Measurements from ENCODE around the gene ITGB2.
A peak's percentile ranks its signal among the peaks of the same experiment; 100 is the strongest.
"Not testable (repeated sequence)": the region's sequence is repeated elsewhere in the genome, so short reads cannot be mapped to it uniquely, and the experiment has no call there.

ITGB2 gene

GRCh38 chr21:44926331-44927101 is 5.8 kb upstream of the ITGB2 start:
- DNase-seq (ENCODE audit: low read depth), result peak; percentile 30

- no peak for DNase-seq (ENCODE audit: low read depth)
These were observed 4.7 kb upstream of the ITGB2 start for GRCh38 chr21:44925378-44925755.

GRCh38 chr21:44924606-44925377 is 4.1 kb upstream of the ITGB2 start:
- peak; percentile 46 for DNase-seq (ENCODE audit: low read depth)

GRCh38 chr21:44923480-44924084 is 2.9 kb upstream of the ITGB2 start:
- DNase-seq (ENCODE audit: low read depth), result no peak

GRCh38 chr21:44921928-44922327 is 1.2 kb upstream of the ITGB2 start:
- DNase-seq (ENCODE audit: low read depth), result no peak

DNA sequence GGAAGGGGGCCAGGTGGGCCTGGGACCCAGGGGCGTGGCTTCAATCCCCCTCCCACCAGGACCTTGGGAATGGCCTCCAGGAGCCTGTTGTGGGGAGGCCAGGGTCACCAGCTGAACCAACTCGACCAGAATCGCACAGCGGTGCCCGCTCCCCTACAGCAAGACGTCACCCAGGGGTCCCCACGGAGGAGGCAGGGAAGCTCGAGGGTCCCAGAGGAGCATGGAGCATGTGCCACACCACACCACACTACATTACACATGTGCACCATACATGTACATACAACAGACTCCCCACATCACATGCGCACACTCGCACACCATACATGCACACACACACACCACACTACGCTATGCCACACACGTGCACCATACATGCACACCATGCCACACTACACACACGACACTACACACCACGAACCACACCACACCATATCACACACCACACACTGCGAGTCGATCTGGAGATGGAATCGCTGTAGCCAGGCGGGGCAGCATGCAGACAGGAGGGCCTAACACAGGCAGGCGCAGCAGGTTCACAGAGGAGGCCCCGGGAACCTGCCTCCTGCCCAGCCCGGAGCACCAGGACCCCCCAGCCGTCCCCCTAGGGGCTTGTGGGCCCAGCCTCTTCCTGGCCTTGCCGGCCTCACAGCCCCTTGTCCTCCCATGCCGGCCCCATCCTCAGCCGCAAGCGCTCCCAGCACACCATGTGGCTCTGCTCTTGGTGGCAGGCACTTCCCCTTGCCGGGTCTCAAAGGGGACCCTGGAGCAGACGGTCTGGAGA is 596 bp downstream of the ITGB2 start:
- DNase-seq (ENCODE audit: low read depth), result no peak

DNA sequence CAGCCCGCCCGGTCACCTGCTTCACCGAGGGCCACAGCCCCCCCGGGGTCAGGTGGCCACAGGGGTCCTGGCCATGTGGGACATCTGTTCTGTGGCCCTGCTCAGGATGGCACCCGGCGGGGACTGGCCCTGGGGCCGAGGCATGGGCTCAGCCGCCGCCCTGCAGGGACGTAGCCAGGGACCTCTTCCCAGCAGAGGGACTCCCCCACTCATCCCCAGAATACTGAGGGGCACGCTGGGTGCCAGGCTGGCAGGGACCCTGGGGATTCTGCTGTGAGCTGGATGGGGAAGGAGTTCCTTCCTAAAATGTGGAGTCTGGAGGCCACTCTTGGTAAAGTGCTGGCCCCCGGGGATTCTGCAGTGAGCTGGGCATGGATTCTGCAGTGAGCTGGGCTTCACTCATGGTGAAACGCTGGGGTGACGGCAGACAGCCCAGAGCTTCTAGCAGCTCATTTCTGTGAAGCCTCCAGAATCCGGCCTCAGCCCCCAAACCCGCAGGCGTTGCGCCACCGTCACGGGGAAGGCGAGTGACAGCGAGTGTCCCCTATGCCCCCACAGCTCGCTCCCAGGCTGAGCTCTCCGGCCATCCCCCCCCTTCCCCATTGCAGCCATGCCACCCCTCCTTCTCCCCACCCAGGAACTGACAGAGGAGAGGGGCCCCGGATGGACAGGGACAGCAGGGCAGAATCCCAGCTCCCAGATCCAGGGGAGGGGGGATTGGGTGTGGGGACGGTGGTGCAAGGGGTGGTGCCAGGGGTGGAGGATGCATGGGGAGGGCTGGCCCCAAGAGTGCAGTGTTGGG is 1.4 kb downstream of the ITGB2 start:
- no peak for DNase-seq (ENCODE audit: low read depth)

GRCh38 chr21:44918581-44919033 is 2.1 kb downstream of the ITGB2 start:
- no peak for DNase-seq (ENCODE audit: low read depth)

GRCh38 chr21:44918107-44918470 is 2.6 kb downstream of the ITGB2 start:
- DNase-seq (ENCODE audit: low read depth), result no peak

GRCh38 chr21:44917446-44918106 is 3.1 kb downstream of the ITGB2 start:
- no peak for DNase-seq (ENCODE audit: low read depth)

GRCh38 chr21:44916965-44917364 is 3.7 kb downstream of the ITGB2 start:
- no peak for DNase-seq (ENCODE audit: low read depth)

DNA sequence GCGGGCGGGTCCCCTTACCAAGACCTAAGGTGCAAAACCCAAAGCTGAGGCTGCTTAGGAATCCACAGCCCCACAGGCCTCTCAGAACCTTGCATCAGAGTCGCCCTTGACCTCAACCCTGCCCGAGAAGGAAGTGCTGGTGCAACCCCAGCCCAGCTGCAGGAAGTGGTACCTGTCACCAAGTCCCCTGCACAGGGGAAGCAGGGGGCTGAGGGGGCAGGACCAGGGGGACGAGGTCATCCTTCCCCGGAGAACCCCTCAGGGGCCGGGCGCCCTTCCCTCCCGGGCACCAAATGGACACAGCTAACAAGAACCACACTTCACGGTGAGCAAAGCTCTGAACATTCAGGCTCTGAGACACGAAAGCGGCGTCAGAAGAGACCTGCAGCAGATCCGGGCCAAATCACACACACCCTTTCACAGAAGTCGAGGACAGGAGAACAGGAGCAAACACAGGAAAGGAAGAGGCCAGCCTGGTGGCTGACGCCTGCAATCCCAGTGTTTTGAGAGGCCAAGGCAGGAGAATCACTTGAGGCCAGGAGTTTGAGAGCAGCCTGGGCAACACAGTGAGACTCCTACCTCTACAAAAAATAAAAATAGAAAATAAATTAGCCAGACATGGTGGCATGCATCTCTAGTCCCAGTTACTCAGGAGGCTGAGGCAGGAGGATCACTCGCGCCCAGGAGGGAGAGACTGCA is 6.4 kb downstream of the ITGB2 start:
- DNase-seq (ENCODE audit: low read depth), result no peak

- DNase-seq (ENCODE audit: low read depth), result no peak
These were observed 7.1 kb downstream of the ITGB2 start for GRCh38 chr21:44913425-44914175.

DNA sequence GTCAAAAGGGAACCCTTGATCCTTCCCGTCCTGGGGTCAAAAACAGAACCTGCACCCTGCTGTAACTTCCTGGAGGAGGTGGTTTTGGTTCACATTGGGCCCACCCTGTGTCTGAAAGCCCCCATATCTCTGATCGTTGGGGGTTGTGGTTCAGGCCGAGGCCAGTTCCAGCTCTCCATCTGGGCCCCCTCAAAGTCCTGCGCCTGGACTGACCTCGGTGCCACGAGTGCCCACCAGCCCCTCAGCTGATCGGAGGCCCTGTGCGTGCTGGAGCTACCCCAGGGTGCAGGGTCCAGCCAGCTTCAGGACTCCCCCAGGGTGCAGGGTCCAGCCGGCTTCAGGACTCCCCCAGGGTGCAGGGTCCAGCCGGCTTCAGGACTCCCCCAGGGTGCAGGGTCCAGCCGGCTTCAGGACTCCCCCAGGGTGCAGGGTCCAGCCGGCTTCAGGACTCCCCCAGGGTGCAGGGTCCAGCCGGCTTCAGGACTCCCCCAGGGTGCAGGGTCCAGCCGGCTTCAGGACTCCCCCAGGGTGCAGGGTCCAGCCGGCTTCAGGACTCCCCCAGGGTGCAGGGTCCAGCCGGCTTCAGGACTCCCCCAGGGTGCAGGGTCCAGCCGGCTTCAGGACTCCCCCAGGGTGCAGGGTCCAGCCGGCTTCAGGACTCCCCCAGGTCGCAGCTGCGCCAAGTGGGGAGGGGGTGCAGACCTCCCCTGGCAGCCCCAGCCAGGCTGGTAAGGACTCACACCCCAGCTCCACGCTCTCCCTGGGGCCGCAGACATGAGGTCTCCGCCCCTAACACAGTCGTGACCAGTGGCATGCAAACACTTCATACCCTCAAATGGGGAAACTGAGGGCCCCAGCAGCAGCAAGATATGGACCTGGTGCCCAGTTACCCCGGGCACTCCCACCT is 7.9 kb downstream of the ITGB2 start:
- DNase-seq (ENCODE audit: low read depth), result not testable (repeated sequence)

DNA sequence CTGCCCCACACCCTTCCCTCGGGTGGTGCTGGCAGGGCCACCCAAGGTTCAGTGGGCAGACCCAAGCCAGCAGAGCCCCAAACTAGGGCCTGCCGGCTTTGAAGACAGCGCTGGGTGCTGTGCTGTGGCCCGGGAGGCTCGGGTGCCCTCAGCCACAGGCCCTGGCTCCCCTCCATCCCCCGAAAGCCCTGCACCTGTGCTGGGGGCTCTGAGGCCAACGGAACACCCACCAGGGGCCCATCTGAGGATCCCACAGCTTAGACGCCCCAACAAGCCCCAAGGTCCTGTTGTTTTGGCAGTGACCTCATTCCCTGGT is 8.6 kb downstream of the ITGB2 start:
- DNase-seq (ENCODE audit: low read depth), result no peak

- no peak for DNase-seq (ENCODE audit: low read depth)
These were observed 9.1 kb downstream of the ITGB2 start for GRCh38 chr21:44911384-44912157.

DNA sequence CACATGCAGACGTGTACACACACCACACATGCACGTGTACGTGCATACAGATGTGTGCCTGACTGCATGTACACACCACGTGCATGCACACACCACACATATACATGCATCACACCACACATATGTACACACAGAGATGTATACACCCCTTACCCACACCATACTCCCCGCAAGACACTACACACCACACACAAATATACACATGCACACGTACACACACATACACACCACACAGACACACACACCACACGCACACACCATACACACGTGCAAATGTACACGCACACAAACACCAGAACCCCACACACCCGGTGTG is 9.7 kb downstream of the ITGB2 start:
- no peak for DNase-seq (ENCODE audit: low read depth)
